HUDEP-2 (cell line): ENCODE measurements around the gene SAMM50.

Experiments used
- DNase-seq, 76 experiments: peaks; one replicate each; lab custom pipeline; 2025; ENCODE audit not compliant: unreplicated experiment in 76 of 76; lab: John Stamatoyannopoulos, UW

Gene SAMM50

GRCh38 chr22:43945632-43946383 is 9.4 kb upstream of the SAMM50 start:
- DNase-seq: peak in 69 of 76 experiments; percentile 11 to 80 (median 59)

DNA sequence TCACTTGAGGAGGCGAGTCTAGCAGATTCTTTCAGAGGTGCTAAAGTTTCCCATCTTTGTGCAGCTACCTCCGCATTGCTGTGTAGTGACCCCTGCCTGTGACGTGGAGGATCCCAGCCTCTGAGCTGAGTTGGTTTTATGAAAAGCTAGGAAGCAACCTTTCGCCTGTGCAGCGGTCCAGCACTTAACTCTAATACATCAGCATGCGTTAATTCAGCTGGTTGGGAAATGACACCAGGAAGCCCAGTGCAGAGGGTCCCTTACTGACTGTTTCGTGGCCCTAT is 8.9 kb upstream of the SAMM50 start:
- peak in 1 of 76 experiments; percentile 10 for DNase-seq

DNA sequence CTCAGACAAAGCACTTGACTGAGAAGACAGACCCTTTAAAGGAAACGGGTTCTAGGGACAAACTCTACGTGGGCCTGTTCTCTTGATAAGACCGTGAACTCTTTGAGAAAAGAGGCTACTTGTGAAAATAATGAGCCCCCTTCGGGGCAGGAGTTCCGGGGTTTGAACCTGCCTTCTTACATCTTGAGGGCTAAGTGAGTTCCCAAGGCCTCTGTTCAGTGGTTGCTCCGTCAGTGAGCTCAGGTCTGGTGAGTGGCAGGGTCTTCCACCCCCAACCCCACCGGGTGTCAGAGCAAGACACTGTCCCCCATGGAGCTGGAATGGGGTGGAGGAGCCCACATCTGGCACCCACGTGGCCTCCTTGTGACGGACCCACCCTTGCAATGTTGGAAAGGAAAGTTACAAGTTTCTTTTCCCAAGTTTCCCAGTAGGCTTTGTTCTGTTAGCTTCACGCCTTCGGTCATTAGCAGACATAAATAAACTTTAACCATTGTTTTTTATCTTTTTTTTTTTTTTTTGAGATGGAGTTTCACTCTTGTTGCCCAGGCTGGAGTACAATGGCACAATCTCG is 6.3 kb upstream of the SAMM50 start:
- DNase-seq: no peak

GRCh38 chr22:43951391-43951790 is 3.9 kb upstream of the SAMM50 start:
- DNase-seq: no peak

DNA sequence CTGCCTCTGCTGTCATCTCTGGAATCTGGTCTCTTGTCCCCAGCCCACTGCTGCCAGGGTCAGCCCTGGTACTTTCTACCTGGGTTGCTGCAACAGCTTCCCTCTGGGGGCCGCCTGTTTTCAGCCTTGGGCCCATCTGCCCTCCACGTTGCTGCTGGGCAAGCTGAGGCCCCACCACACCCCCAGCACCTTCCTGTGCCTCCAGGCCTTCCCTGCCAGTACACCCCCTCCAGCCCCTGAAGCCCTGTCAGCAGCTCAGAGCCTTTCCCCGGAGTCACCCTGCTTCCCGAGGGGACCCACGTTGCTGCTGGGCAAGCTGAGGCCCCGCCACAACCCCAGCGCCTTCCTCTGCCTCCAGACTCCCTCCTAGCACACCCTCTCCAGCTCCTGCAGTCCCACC is 3.3 kb upstream of the SAMM50 start:
- DNase-seq: no peak

DNA sequence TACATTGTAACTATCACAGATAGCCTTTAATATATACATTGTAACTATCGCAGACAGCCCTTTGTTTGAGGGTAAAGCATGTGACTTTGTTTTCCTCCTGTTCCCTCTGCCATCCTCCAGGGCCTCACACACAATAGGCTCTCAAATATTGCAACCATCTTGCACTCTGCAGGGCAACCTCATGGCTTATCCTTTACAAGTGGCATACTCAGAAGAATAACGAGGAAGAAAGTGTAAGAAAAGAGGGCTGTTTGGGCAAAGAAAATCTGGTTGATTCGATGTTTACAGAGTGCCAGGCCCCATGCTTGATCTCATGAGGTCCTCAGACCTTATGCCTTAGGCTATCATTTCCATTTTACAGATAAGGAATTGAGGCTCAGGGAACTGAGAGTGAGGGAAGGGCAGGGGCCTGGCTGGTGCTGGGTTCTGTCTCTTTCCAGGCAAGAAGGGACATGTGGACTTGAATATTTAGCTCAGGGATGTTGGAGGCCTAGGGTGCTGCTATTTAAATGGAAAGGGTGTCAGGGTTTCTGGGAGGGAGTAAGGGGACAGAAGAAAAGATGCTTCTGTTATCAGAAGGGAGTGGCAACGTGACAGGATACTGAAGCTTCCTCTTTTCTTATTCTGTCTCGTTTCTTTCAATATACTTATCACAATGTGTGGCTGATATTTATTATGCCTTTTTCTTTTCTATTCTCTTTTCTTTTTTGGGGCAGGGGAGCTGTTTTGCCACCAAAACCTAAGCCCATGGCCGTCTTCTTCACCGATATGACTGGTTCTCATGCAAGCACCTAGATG is 1.1 kb upstream of the SAMM50 start:
- DNase-seq: peak in 4 of 76 experiments; percentile 14 to 30 (median 24)

- peak in 4 of 76 experiments; percentile 17 to 39 (median 26) for DNase-seq
Observed at GRCh38 chr22:43955883-43956782, 891 bp downstream of the SAMM50 start.

DNA sequence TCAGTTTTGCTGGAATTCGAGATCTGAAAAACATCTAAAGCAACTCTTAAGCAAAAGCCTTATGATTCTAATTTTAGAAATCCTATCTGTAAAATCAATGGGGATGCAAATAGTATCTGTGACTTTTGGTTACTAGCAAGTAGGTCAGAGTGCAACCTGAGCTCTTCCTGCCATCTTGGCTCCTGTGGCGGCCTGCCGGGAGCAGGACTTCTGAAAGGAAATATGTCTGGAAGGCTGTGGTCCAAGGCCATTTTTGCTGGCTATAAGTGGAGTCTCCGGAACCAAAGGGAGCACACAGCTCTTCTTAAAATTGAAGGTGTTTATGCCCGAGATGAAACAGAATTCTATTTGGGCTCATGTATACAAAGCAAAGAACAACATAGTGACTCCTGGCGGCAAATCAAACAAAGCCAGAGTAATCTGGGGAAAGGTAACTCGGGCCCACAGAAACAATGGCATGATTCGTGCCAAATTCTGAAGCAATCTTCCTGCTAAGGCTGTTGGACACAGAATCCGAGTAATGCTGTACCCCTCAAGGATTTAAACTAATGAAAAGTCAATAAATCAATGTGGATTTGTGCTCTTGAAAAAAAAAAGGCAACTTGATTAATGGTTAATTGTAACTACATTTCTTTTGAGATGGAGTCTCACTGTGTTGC is 1.7 kb downstream of the SAMM50 start:
- DNase-seq: no peak

GRCh38 chr22:43957871-43958270 is 2.6 kb downstream of the SAMM50 start:
- peak in 6 of 76 experiments; percentile 2 to 16 (median 6) for DNase-seq

GRCh38 chr22:43964314-43964857 is 9.1 kb downstream of the SAMM50 start:
- no peak for DNase-seq

GRCh38 chr22:43967069-43967468 is 11.8 kb downstream of the SAMM50 start:
- DNase-seq: no peak

DNA sequence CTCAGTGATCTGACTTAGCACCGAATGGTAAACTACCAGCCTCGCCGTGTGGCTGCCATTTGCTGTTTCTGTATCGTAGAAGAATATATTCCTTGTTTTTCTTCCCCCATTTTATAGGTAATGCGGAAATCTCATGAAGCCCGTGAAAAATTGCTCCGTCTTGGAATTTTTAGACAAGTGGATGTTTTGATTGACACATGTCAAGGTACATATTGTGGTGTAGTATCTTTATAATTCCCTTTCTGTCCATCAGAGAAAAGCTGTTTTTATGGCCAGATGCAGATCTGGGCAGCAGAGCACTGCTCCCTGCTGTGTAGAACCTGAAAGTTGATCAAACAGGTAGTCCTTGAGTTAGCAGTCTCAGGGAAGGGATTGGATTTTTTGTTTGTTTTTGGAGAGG is 13.4 kb downstream of the SAMM50 start:
- DNase-seq: no peak

DNA sequence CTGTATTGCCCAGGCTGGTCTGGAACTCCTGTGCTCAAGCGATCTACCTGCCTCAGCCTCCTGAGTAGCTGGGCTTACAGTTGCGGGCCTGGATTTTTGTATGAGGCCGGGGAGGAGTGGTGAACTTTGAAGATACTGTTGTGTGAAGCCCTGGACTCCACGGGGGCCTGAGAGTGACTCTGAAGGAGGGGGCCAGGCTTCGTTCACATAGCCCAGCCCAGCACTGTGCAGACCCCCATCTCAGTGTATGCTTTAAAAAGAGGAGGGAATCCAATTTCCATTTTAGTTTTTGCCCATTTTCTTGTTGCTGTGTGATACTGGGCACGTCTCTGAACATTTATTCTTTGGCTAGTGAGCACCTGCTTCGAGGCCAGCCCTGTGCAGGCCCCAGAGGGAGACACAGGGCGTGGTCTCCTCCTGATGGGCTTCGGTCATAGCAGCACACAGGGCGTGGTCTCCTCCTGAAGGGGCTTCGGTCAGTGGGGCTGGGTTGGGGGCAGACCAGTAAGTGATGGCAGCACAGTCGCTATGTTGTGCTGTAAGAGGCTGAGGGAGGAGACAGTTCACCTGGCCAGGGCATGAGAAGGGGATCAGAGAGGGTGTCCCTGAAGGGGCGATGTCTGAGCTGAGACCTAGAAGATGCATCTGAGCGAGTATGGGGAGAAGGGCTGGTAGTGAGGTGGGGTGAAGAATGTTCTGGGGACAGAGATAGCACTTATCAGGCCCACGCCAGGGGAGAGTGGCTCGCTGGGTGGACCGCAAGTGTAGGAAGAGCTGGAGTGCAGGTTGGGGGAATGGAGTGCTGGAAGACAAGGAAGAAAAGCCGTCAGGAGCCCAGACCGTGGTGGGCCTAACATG is 14.0 kb downstream of the SAMM50 start:
- DNase-seq: peak; percentile 34 to 91 (median 75)

GRCh38 chr22:43969989-43970755 is 14.9 kb downstream of the SAMM50 start:
- peak in 58 of 76 experiments; percentile 7 to 67 (median 38) for DNase-seq

DNA sequence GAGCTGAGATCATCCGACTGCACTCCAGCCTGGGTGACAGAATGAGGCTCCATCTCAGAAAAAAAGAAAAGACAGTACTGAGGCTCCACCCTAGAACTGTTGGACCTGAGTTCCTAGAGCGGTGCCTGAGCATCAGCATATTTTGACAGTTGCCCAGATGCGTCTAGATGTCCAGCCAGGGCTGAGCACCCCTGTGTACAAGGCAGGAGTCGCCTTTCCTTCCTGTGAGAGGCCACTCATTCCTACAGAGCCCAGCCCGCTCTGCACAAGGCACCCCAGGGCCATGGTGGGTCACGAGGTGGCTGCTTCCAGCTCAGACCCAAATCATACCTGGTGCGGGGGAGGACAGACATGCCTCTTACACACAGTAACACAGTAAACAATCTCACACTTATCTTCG is 15.9 kb downstream of the SAMM50 start:
- DNase-seq: no peak

DNA sequence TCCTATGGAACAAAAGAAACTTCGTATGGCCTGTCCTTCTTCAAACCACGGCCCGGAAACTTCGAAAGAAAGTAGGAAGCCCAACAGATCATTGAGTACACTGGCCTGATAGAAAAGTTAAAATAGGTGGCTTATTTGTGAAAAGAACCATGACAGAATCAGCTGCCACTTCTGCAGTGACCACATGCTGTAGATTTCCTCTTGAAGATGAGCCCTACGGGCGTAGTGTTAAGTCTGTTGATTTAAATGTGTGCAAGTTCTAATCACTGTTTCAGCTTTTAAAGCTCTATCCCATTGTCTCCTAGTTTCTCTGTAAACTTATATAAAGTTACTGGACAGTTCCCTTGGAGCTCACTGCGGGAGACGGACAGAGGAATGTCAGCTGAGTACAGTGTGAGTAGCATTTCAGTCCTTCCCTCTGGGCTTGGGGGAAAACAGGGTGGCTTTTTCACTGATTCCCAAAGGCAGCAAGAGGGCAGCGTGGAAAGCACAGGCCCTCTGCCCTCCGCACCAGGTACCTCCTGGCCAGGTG is 17.8 kb downstream of the SAMM50 start:
- DNase-seq: no peak

- no peak for DNase-seq
Observed at GRCh38 chr22:43974028-43974545, 18.8 kb downstream of the SAMM50 start.

DNA sequence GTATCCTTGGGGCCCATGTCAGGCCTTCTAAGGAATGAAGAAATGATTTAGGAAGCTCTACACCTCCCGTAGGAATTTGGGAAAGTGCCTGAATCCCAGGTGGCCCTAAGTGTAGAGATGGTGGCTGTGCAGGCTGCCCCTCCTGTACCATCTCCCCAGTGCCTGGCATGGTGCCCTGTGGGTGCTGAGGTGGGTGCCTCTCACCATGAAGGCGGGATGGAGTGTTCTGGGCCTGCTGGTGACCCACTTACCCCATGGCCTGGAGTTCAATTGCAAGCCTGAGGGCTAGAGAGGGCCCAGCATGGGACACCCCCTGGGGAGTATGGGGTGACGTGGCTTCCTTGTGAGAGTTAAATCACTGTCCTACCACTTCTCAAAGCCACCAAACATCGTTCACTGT is 19.8 kb downstream of the SAMM50 start:
- no peak for DNase-seq
